Activated CD4-positive, alpha-beta memory T cell treated with anti-CD3 and anti-CD28 coated beads for 36 hours (primary cell): Measurements from ENCODE around the gene SPESP1. TPM values are rescaled to one million over a fixed set of nuclear protein-coding genes. Genes with fewer than 3 reads are reported as not detected.

ENCODE experiments used
- total RNA-seq, 2 experiments: library from RNA; stranded (reverse); gene quantifications; one replicate each; pipeline ENCODE4 v1.2.3, GENCODE V29; 2021

SPESP1 gene
- total RNA-seq, 2 experiments from 2014 or later: 1.5 TPM

Other genes starting within 250 kb of the SPESP1 start
- gene ANP32A, start 109.6 kb upstream of the SPESP1 start, total RNA-seq: 100 to 1,000 TPM; 190 to 204 TPM
- gene NOX5, start 84.2 kb downstream of the SPESP1 start, total RNA-seq: under 1 TPM in 1 of 2 experiments, not detected in 1; 0.02 TPM
- 1 to 10 TPM; 3.9 to 4.4 TPM for gene GLCE, start 230.1 kb downstream of the SPESP1 start, total RNA-seq